DOHH2 (cell line): ENCODE measurements around the gene CRTAC1.

Experiments used
- CTCF ChIP-seq: fragments of 200-600 bp; sonication (generic); IDR thresholded peaks from one replicate; pipeline ENCODE4 v1.5.1; 2014; ENCODE audit warnings: antibody characterized with exemption, mild to moderate bottlenecking, low read depth, low read length; ENCODE audit not compliant: poor library complexity, severe bottlenecking
- EZH2phosphoT487 ChIP-seq: fragments of 200-600 bp; sonication (generic); IDR thresholded peaks from 2 replicates; pipeline ENCODE4 v1.6.1; 2017; ENCODE audit warnings: borderline replicate concordance, mild to moderate bottlenecking, antibody characterized with exemption, low read length, moderate library complexity, mixed read lengths

- no peak for TF ChIP-seq CTCF
- TF ChIP-seq EZH2phosphoT487: no peak
These were observed 9.6 kb downstream of the CRTAC1 start for GRCh38 chr10:98020784-98021183.
